Fibroblast of lung (primary cell): Measurements from ENCODE around the gene RBBP4. TPM values are rescaled to one million over a fixed set of nuclear protein-coding genes. Genes with fewer than 3 reads are reported as not detected.

Source experiments
- DNase-seq, 2 donors: peaks; one replicate each; pipeline versions ENCODE4 v3.0.0 to v3.0.0-alpha.2; 2010; ENCODE audit warnings: low read depth in 2 of 2
- H2AFZ ChIP-seq: 2 replicates; pipeline ENCODE4 v1.5.1; 2012; ENCODE audit warnings: low read length, control low read depth, inconsistent platforms
- H3K27ac ChIP-seq: 2 replicates; pipeline ENCODE4 v1.5.1; 2011; ENCODE audit warnings: low read length, control low read depth; ENCODE audit not compliant: insufficient read depth
- H3K27me3 ChIP-seq: 2 replicates; pipeline ENCODE4 v1.5.1; 2011; ENCODE audit warnings: mild to moderate bottlenecking, low read length; ENCODE audit not compliant: control insufficient read depth, insufficient read depth
- H3K36me3 ChIP-seq: 2 replicates; pipeline ENCODE4 v1.5.1; 2011; ENCODE audit warnings: low read length; ENCODE audit not compliant: control insufficient read depth, insufficient read depth
- H3K4me1 ChIP-seq: 2 replicates; pipeline ENCODE4 v1.5.1; 2011; ENCODE audit warnings: low read length; ENCODE audit not compliant: control insufficient read depth, insufficient read depth; ENCODE audit errors: extremely low read depth
- H3K4me2 ChIP-seq: 2 replicates; pipeline ENCODE4 v1.5.1; 2011; ENCODE audit warnings: low read length, control low read depth; ENCODE audit not compliant: insufficient read depth; ENCODE audit errors: extremely low read depth
- H3K4me3 ChIP-seq, 4 experiments: fragments of 200-600 bp in 1 of 4; sonication (generic) in 1 of 4; replicated peaks in 1 of 4; 2 replicates each; pipeline ENCODE4 v1.5.1; 2011 to 2016; ENCODE audit warnings: low read length in 4 of 4, low read depth in 3 of 4, mild to moderate bottlenecking in 3 of 4, control low read depth in 2 of 4, inconsistent platforms in 1 of 4, mixed read lengths in 1 of 4; ENCODE audit not compliant: insufficient read depth in 1 of 4; ENCODE audit errors: control extremely low read depth in 1 of 4
- H3K79me2 ChIP-seq: 2 replicates; pipeline ENCODE4 v1.5.1; 2012; ENCODE audit warnings: mild to moderate bottlenecking, low read length, inconsistent platforms; ENCODE audit not compliant: control insufficient read depth, insufficient read depth
- H3K9ac ChIP-seq: 2 replicates; pipeline ENCODE4 v1.5.1; 2011; ENCODE audit warnings: mild to moderate bottlenecking, low read length, control low read depth; ENCODE audit not compliant: insufficient read depth
- H3K9me3 ChIP-seq: 2 replicates; pipeline ENCODE4 v1.5.1; 2012; ENCODE audit warnings: low read depth, low read length; ENCODE audit not compliant: control insufficient read depth, insufficient read depth
- H4K20me1 ChIP-seq: 2 replicates; pipeline ENCODE4 v1.5.1; 2011; ENCODE audit warnings: low read length; ENCODE audit not compliant: control insufficient read depth, insufficient read depth; ENCODE audit errors: extremely low read depth
- CTCF ChIP-seq, 2 donors: IDR thresholded peaks in 1 of 2; conservative IDR thresholded peaks in 1 of 2; 1 replicate in 1 of 2; 2 replicates in 1 of 2; pipeline ENCODE4 v1.5.1; 2011 to 2012; ENCODE audit warnings: low read length in 2 of 2, control low read depth in 1 of 2, inconsistent platforms in 1 of 2, low read depth in 1 of 2, mild to moderate bottlenecking in 1 of 2
- EZH2 ChIP-seq: IDR thresholded peaks from 2 replicates; pipeline ENCODE4 v1.5.1; 2012; ENCODE audit warnings: low read length, control low read depth, mild to moderate bottlenecking; ENCODE audit errors: missing control alignments
- polyA plus RNA-seq, 2 donors: library from polyadenylated mRNA; depleted of rRNA in 1 of 2; stranded (reverse) in 1 of 2; unstranded in 1 of 2; fragments of >200 nt; gene quantifications; 2 replicates each; pipeline ENCODE4 v1.2.1, GENCODE V29; 2011 to 2012; ENCODE audit warnings: missing spikeins in 1 of 2
- total RNA-seq: library from RNA; depleted of rRNA; stranded (reverse); fragments of >200 nt; gene quantifications from 2 replicates; pipeline ENCODE4 v1.2.1, GENCODE V29; 2014

Gene RBBP4
- total and polyA plus RNA-seq, 2 donors (not counting 1 experiment from before 2014, with no cell fraction given): 92.5 to 169 TPM

- Histone ChIP-seq H3K9me3 (no peaks in the 10 kb centered on the region), H3K36me3 (no peaks in the 10 kb centered on the region), H3K27ac (peak overlapping the region; percentile 54), H4K20me1 (no peaks in the 10 kb centered on the region), H3K27me3 (no peaks in the 10 kb centered on the region), H3K9ac (peak overlapping the region; percentile 88), H3K4me1 (peaks cover 22% of the 10 kb centered on the region), H3K4me2 (peak overlapping the region; percentile 98), H3K79me2 (peaks cover 14% of the 10 kb centered on the region), H3K4me3 (peak overlapping the region; percentile 66 to 77 (median 70)), H2AFZ (no peak overlapping the region)
- no peak for TF ChIP-seq EZH2
- no peak for TF ChIP-seq CTCF (conservative IDR thresholded peaks at IDR 0.05 in 1 of 2, IDR thresholded peaks at IDR 0.05 in 1 of 2; ENCODE audit: low read depth in 1 of 2, low read length in 2 of 2)
- peak; percentile 29 to 50 for DNase-seq
Observed at GRCh38 chr1:32701951-32702598, 51.1 kb downstream of the RBBP4 start.

- H3K4me2 ChIP-seq: peak within 1 kb of the TSS; percentile 98
- H3K4me1 ChIP-seq: peaks cover 22% of the 10 kb centered on the region
- DNase-seq: peak; percentile 51 to 89
- H2AFZ ChIP-seq: peak within 1 kb of the TSS; percentile 65
- TF ChIP-seq CTCF (conservative IDR thresholded peaks at IDR 0.05 in 1 of 2, IDR thresholded peaks at IDR 0.05 in 1 of 2; ENCODE audit: low read depth in 1 of 2, low read length in 2 of 2) (no peak), EZH2 (no peak)
- peak within 1 kb of the TSS; percentile 88 for H3K9ac ChIP-seq
- peak within 1 kb of the TSS; percentile 66 to 77 (median 70) for H3K4me3 ChIP-seq
- H3K27ac ChIP-seq: peak within 1 kb of the TSS; percentile 92
- no peaks in the 10 kb centered on the region for H3K36me3 ChIP-seq
- no peaks in the 10 kb centered on the region for H3K27me3 ChIP-seq
- H3K9me3 ChIP-seq: no peaks in the 10 kb centered on the region
- H4K20me1 ChIP-seq: no peaks in the 10 kb centered on the region
- H3K79me2 ChIP-seq: peaks cover 14% of the 10 kb centered on the region
Observed at GRCh38 chr1:32702599-32703478, 51.8 kb downstream of the RBBP4 start, which contains the start of gene SYNC. Gene SYNC, minus strand, starts transcription at chr1:32702770. Its CDS starts 110 bp downstream, at chr1:32702660.
